GM19463 (cell line): ENCODE data around the gene DDIT3.
A peak's percentile ranks its signal among the peaks of the same experiment; 100 is the strongest.

Experiments
- ATAC-seq: cut with Tn5 transposase; IDR thresholded peaks from one replicate; pipeline ENCODE4 v1.9.1; 2021; ENCODE audit warnings: mild to moderate bottlenecking, moderate library complexity; ENCODE audit not compliant: unreplicated experiment

DDIT3 gene

DNA sequence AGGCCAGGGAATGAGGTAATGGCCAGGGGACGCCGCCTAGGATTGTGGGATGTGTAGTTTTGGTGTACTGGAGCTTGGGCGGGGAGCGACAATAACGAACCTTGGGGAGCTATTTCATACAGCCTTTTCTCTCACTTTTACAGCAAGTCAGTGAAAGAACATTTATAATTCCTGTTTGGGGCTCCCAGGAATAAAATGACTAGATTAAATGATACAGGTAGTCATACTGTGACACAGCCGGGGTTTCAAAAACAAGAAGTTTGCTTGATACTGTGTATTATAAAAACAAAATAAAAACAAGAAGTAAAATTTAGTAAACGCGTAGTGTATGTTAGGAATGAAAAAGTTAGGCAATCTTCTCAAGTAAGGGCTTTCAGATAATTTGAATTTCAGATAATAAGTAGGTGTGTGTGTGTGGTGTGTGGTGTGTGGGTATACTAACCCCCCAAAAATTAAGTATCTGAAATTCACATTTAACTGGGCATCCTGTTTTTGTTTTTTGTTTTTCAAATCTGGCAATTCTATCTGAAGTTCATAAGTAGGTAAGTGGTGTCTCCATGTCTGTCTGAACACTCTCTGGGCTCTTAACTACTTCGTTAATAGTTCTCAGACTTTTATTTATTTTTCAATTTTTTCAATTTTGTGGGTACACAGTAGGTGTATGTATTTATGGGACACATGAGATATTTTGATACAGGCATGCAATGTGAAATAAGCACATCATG, 27.1 kb upstream of the DDIT3 start:
- no peak for ATAC-seq

DNA sequence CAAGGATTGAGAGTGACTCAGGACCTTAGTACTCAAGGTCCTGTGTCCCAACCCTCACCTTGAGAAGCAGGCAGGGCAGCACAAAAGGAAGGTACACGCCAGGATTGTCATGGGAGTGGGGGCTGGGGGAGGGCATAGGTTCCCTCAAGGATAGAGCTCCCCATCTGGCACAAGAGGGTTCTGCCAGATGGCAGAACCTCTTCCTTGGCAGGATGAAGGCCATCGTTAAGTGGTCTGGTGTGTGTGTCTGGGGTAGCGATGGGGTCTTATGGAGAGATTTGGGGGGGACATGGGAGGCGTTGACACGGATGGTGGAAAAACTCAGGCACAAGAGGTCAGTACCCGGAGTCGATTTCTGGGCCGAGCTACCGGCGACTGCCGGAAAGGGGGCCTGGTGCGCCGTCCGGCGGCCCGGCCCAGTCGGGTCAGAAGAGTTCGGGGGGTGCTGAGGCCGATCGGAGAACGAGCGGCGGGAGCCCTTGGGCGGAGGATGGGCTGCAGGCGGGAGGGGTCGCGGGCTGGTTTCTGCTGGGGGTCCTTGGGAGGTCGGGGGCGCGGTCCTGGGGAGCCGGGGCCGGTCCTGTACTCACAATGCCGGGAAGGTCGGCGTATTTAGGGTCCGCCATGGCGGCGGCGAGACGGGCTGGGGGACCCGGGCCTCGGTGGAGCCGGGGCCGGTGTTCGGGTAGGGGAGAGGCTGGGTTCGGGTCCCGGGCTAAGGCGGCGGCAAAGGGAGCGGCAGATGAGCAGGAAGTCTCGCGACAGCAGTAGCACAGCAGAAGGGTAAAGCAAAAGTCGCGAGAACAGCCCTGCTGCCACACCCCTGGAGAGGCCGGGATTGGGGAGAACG, 26.3 kb upstream of the DDIT3 start, which contains the start of gene DCTN2:
DCTN2 (minus strand) TSS at position 755 of the 850 bp plus-strand sequence; CDS start at position 626, 129 bp downstream.
- ATAC-seq, result peak; percentile 99

DNA sequence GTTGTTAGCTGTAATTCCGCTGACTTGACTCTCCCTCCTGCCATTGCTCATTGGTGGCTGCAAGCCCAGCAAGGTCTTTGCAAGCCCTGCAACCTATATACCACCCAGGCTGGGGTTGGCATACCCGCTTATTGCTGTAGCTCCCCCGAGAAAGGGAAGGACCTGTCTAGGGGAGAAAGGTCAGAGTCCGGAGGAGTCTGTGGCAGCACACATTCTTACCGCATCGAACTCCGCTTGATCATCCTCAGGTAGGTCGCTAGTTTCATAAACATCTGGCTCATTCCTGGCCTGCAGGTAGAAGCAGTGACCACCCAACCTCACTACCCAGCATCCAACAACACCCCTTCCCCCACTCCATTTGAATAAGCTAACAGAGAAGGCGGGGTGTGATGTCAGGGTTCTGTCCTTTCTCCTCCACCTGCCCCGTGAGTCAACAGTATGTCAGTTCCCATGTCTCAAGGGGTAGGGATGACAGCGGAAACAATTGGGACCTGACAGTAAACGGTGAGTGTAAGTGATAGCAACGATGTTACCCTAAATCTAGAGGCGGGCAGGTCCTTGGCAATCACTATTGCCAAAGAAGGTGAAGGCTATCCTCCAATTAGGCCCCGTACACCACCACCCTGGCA, 25.6 kb upstream of the DDIT3 start:
- ATAC-seq, result no peak

DNA sequence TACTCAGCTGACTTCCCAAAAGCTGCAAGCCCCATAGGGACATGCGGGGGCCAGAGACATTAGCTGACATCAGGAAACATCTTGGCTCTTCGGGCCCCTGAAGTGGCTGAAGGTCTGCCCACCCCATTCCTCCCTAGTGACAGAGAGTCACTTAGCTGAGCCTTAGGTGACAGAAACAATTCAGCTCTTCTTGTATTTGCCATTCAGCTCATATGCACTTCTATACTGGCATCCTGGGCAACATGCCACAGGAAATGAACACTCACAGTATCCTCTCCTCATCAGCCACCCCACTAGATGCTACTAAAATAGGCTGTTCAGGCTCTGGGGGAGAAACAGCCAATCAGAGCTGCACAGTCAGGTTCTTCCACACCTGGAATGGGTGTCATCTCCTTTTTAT, 23.3 kb upstream of the DDIT3 start:
- ATAC-seq, result no peak

DNA sequence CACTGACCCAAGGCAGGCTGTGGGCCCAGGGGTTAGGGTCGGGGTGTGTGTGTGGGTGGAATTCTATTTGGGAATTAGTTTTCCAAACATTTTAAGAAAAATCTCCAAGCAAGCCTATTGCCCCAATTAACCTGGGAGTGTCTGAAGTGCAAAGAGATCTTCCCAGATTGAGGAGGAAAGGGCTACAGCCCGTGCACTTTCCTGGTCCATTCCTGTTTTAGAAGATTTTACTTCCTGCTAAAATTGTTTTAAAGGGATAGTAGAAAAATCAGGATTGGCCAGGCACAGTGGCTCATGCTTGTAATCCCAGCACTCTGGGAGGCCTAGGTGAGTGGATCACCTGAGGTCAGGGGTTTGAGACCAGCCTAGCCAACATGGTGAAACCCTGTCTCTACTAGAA, 21.4 kb upstream of the DDIT3 start:
- no peak for ATAC-seq

DNA sequence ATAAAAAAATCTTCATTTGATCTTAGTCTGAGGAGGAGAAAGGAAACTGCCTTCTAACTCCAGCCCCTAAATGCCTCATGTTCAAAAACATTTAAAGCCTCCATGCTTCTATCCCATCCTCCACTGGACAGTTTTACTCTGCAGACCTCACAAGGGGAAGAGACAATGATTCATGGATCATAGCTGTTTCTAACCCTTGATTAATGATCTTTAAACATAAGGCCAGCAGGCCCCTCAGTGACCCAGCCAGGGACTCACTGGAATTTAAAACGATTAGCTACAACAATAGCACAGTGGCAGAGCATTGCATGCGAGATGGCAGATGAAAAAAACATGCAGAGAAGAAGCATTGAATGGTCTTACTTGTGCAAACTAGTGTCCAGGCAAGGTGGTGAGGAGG, 20.7 kb upstream of the DDIT3 start:
- ATAC-seq, result no peak

DNA sequence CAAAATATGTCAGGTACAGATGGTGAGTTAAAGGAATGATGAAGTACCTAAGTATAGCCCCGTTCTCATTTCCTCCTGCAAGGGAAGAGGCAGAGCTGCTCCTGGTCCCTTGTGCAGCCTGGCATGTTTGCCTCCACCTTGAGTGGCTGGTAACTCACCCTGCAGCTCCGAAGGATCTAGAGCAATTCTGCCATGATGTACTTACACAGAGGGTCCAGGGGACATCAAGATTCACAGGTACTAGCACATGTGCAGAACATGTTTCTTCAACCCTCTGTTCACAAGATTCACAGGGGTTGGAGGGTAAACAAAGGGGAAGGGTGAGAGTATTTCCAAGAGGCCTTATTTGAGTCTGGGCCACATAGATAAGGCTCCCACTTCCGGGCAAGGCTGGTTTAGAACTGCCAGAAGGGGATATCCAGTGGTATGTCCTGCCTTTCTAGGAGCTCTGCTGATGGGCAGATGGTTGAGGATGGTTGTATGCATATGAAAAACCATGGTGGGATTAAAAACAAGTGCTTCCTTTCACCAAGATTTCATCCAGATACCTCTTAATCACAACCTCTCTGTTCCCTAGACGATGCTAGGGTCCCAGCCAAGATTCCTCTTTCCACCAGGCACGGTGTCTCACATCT, 18.9 kb upstream of the DDIT3 start:
- no peak for ATAC-seq

DNA sequence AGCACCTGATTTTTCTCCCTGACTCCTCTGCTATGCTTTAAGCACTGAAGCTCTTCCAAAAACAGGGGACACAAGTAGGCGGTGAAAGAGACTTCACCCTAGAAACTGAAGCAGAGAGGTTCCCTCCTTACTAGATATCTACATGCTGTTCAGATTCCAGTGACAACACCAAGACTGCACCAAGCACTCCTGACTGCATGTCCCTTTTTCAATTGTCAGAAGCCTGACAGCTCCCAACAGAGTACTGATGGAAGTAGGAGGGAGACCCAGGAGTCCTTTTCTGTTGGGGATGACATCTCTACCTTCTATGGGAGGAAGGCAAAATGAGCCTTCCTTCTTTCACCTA, 16.3 kb upstream of the DDIT3 start:
- ATAC-seq, result no peak

DNA sequence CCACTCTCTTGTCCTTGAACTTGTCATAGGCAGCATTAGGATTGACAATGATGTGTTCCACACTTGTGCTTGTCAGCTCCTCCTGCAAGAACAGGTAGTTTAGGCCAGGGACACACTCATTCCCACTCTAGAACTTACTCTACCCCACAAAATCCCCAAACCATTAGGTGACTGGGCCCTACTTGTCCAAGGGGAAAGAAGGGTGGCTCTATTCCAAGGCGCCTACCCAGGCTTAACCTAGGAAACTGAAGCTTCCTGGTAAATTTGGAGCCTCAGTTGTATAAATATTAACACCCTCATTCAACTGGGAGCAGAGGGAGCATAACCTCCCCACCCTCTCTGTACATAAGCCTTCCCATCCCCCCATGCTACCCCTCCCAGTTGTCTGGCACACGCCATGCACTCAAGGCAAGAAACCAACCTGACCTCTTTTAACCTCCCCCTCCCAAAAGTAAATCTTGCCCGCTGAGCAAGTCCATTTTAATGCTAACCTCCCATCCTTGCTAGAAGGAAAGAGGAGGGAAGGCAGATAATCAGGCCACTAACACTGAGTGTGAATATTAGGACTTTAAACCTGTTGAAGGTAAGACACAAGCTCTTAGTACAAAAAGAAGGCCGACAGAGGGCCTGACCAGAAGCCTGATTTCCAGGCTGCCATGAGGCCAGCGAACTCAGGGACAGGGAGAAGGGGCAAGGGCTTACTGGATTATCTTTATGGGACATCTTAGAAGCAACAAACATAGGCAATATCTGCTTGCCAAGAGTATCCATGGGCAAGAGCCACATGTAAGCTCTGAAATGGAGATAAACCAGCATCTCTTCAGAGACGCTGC, 15.7 kb upstream of the DDIT3 start:
- no peak for ATAC-seq

DNA sequence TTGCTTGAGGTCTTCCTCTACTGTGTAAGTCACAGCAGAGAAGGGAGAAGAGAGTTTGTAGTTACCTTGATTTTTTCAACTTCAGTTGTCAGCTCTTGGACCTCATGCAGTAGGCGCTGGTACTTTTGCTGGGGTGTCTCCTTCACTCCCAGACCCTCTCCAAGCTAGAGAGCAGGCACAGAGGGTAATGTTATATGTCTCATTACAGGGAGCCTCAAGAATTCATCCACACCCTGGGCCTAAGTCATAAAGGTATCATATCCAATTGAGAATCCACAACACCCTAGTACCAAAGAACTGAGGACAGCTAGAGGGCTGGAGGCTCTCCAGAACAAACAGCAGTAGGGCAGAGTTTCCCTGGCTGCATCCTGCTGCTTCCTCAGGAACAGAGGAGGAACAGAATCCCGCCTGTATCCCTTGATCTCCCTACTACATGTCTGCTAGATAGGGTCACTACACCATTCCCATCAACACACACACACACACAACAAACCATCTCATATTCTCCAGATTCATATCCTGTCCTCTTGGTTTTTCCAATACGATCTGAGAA, 14.8 kb upstream of the DDIT3 start:
- no peak for ATAC-seq

DNA sequence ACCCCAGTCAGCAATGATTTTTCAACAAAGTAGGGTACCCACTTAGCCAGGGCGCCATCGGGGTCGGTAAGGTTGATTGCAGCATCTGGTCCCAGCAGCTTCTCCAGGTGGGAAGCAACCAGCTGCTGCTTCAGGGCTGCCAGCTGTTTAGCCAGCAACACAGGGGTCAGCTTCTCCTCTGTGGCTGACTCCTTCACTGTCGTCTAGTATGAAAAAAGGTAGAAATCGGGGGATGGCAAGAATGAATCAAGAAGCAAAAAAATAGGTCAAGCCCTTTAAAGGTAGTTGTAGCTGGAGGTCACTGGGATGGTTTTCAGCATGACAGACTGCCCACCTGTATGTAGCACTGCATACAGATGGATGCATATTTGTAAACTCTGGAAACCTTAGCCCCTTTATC, 13.9 kb upstream of the DDIT3 start:
- ATAC-seq, result no peak

DNA sequence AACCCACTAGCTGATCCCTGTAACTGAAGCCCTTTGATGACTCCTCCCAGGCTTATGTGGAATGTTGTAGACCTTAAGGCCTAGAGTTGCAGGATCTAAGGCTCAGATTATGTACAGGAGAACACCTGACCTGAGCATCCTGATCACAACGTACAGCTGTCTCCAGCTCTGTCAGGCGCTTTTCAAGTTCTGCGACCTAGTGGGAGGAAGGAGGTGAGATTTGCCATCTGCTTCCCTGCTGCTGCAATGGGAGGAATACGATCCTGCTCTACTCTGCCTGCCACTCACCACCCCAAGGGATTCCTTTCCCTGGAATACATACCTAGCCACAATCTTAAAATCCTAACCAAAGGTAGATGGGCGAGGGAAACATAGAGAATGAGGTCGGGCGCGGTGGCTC, 12.8 kb upstream of the DDIT3 start:
- ATAC-seq, result no peak

DNA sequence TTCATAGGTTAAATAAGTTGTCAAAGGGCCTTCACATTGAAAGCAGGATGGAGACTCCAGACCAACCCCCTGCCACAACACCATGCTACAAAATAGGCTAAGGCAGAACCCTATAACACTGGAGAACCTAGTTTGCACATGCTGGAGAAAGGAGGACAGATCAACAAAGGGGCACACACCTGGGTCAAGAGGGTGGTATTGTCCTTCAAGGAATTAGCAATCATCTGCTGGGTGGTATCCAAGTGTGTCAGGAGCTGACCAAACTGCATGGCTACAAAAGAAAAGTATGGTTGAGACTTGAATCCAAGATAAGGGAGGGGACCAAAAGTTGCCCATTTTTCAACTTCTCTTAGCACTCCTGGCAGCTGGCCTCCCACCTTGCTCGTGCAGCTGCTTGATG, 11.5 kb upstream of the DDIT3 start:
- no peak for ATAC-seq

DNA sequence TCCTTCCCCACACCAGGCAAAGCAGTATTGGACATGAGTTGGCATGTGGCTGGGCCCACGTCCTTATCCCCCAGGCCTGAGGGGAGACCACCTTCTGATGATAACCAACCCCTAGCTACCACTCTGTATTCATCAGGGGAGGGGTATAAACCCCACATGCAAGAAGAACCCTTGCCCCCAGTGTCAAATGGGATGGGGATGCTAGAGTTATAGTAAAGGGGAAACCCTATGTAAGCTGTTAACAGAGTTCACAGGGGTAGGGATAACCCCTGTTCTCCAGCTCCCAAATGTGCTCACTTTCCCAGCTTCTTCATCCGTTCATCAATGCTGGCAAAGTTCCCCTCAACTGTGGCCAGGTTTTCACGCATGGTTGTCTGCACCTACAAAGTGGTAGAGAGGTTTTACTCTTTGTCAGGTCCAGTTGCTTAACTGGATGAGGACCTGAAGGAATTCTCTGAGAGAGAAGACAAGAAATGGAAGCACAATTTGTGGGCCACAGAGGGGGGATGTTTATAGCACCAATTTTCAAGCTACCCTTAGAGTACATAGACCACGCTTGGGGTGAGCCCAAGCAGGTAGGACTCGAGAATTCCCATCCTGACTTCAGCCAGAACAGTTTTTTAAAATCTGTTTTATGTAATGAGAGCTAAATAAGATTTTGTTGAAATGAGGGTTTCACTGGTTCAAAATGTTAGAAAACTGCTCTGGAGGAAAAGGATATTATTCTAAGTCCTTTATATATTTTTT, 10.3 kb upstream of the DDIT3 start:
- no peak for ATAC-seq

DNA sequence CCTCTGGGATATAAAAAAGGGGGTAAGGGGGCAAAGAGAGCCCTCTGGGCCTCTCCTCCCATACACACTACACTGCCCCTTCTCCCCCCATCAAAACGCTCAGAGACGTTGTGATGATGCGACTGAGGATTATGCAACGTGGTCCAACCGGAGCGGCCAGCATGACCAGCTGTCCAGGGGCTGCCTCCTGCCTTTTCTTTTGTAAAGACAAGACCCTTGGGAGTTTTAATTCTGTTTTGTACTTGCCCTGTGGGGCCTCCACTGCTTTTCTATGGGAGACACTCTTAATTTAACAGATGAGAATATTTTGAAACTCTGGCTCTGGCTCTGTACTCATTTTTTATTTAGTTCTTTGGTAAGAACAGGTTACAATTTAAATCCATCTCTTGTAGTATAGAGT, 9.5 kb upstream of the DDIT3 start:
- no peak for ATAC-seq

DNA sequence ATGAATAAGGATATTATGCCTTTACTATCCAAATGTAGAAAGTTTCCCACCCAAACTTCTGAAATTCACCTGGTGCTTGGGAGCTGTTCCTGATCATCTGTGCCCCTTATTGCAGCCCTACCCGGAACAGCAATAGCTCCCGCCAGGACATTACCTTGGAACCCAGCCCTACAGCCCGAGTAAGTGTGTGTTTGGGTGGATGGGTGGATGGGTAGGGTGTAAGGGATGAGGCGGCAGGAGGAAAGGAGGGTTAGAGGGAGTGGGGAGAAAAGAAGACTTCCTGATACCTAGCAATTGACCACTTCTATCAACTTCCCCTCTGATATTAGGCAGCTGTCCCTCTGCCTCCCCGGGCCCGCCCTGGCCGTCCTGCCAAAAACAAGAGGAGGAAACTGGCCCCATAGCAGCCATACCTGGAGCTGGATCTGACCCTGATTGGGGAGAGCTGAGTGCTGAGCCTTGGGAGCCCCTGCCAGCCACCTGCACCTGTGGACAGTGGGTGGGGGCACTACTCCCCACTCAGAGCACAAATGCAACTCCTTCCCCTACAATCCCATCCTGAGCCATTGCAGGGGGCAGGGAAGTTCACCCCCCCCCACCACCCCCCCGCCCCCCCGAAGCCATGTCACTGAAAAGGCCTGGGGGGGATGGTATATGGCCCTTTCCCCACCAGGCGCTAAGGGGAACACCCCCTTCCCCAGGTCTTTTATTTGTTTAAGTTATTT, 8.7 kb upstream of the DDIT3 start:
- ATAC-seq, result no peak

DNA sequence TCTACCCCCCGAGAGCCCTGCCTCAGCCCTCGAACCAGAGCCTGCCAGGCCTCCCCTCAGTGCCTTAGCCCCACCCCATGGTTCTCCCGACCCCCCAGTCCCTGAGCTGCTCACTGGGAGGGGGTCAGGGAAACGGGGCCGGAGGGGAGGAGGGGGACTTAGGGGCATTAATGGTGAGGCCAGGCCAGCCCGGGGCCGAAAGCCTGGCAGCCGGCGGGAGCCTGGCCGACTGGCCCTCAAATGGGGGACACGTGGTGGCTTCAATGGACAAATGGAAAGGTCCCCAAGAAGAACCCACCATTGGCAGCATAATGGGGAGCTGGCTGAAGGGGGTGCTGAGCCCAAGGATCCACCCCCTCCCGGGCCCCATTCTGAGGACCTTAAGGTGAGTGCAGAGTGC, 7.9 kb upstream of the DDIT3 start:
- no peak for ATAC-seq

DNA sequence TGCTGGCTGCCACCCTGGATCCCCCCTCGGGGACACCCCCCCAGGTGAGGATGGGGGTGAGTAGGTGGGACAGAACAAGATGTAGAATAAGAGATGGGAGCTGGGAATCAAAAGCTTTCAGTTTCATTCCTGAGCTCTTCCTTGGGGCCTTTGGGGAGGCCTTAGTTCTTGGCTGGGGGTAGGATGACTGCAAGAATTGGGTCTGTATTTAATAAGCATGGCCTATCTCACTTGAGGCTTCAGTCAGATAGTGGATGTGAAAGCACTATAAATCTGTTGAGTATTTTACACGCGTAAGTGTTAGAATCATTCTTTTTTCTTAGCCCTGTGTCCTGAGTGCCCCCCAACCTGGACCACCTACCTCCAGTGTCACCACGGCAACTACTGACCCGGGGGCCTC, 6.9 kb upstream of the DDIT3 start:
- ATAC-seq, result no peak
